ENCODE measurements around the gene SLC25A14. TPM values are rescaled to one million over a fixed set of nuclear protein-coding genes. Genes with fewer than 3 reads are reported as not detected.

Gene SLC25A14
- total RNA-seq: 5.2 and 9.5 TPM in 2 replicates

GRCh38 chrX:130339408-130340222 lies at the start of gene SLC25A14:
Gene SLC25A14 (plus strand): TSS chrX:130339919. CDS start chrX:130340279, 360 bp downstream.

GRCh38 chrX:130385520-130385919 lies 45.8 kb downstream of the SLC25A14 start, which contains the start of gene GPR119:
Gene GPR119 (minus strand): TSS chrX:130385674. CDS start chrX:130385447, 227 bp downstream.

GRCh38 chrX:130401415-130402207 lies 61.9 kb downstream of the SLC25A14 start, which contains the start of gene RBMX2:
Gene RBMX2 (plus strand): TSS chrX:130401987. CDS start chrX:130402033, 46 bp downstream.

Other genes with a start within 250 kb of the SLC25A14 start
- 11.2 and 21.6 TPM in 2 replicates for gene ELF4, start 229.4 kb upstream of the SLC25A14 start, total RNA-seq
- 17.2 and 23.1 TPM in 2 replicates for gene AIFM1, start 174.1 kb upstream of the SLC25A14 start, total RNA-seq
- gene RAB33A, start 168.0 kb upstream of the SLC25A14 start, total RNA-seq: 0.19 and 0.49 TPM in 2 replicates
- 1.3 and 2.8 TPM in 2 replicates for gene ZNF280C, start 71.0 kb upstream of the SLC25A14 start, total RNA-seq
- not detected in 2 replicates for gene GPR119, start 45.8 kb downstream of the SLC25A14 start, total RNA-seq
- gene RBMX2, start 62.1 kb downstream of the SLC25A14 start, total RNA-seq: 22.3 and 25.7 TPM in 2 replicates

All from bladder microvascular endothelial cell (primary cell).